Mesendoderm (in vitro differentiated cells): ENCODE measurements around the gene UFD1.

Experiments used
- DNase-seq: peaks from one replicate; pipeline ENCODE4 v3.0.0; 2013
- H2AK5ac ChIP-seq: 2 replicates; pipeline ENCODE4 v1.6.1; 2013; ENCODE audit warnings: low read length, inconsistent platforms
- H2BK120ac ChIP-seq: 2 replicates; pipeline ENCODE4 v1.6.1; 2013; ENCODE audit warnings: low read depth, mild to moderate bottlenecking, low read length, moderate library complexity, mixed read lengths
- H2BK15ac ChIP-seq: replicated peaks from 2 replicates; pipeline ENCODE4 v1.6.1; 2013; ENCODE audit warnings: low read depth, mild to moderate bottlenecking, moderate library complexity
- H2BK5ac ChIP-seq: 2 replicates; pipeline ENCODE4 v1.6.1; 2013; ENCODE audit warnings: low read length, inconsistent platforms
- H3K18ac ChIP-seq: 2 replicates; pipeline ENCODE4 v1.6.1; 2013; ENCODE audit warnings: mild to moderate bottlenecking, low read length, mixed read lengths
- H3K23ac ChIP-seq: one replicate; pipeline ENCODE4 v1.6.1; 2013; ENCODE audit warnings: low read length
- H3K27ac ChIP-seq: 2 replicates; pipeline ENCODE4 v1.5.1; 2013; ENCODE audit warnings: low read depth, mild to moderate bottlenecking, inconsistent platforms, low read length, moderate library complexity
- H3K27me3 ChIP-seq: 2 replicates; pipeline ENCODE4 v1.6.1; 2013; ENCODE audit warnings: low read length, control low read depth, mild to moderate bottlenecking, inconsistent platforms; ENCODE audit not compliant: insufficient read depth, poor library complexity
- H3K36me3 ChIP-seq: 2 replicates; pipeline ENCODE4 v1.6.1; 2013; ENCODE audit warnings: low read length, inconsistent platforms; ENCODE audit not compliant: control insufficient read depth, insufficient read depth
- H3K4ac ChIP-seq: one replicate; pipeline ENCODE4 v1.6.1; 2013; ENCODE audit warnings: low read depth, mild to moderate bottlenecking, low read length, moderate library complexity
- H3K4me1 ChIP-seq: 2 replicates; pipeline ENCODE4 v1.6.1; 2013; ENCODE audit warnings: low read depth, low read length, inconsistent platforms; ENCODE audit not compliant: control insufficient read depth
- H3K4me2 ChIP-seq: 2 replicates; pipeline ENCODE4 v1.6.1; 2013; ENCODE audit warnings: low read length
- H3K4me3 ChIP-seq: 2 replicates; pipeline ENCODE4 v1.5.1; 2013; ENCODE audit warnings: mild to moderate bottlenecking, low read length
- H3K56ac ChIP-seq: one replicate; pipeline ENCODE4 v1.6.1; 2013; ENCODE audit warnings: low read length
- H3K79me1 ChIP-seq: 2 replicates; pipeline ENCODE4 v1.6.1; 2013; ENCODE audit warnings: low read length, inconsistent platforms
- H3K79me2 ChIP-seq: 2 replicates; pipeline ENCODE4 v1.6.1; 2013; ENCODE audit warnings: mild to moderate bottlenecking, low read length; ENCODE audit not compliant: control insufficient read depth, insufficient read depth
- H3K9ac ChIP-seq: 2 replicates; pipeline ENCODE4 v1.6.1; 2013; ENCODE audit warnings: low read length, inconsistent platforms
- H4K5ac ChIP-seq: one replicate; pipeline ENCODE4 v1.6.1; 2013; ENCODE audit warnings: low read length
- H4K8ac ChIP-seq: one replicate; pipeline ENCODE4 v1.6.1; 2013; ENCODE audit warnings: low read depth, mild to moderate bottlenecking, control low read depth, low read length, moderate library complexity
- WGBS: extraction: QIAGEN DNeasy Blood & Tissue Kit; methylation state at CpG from one replicate; pipeline ENCODE4 v1.1.7; 2013; ENCODE audit warnings: low lambda C conversion rate, missing lambda C conversion rate; ENCODE audit not compliant: insufficient coverage; ENCODE audit errors: extremely low coverage; 5-methylcytosine and 5-hydroxymethylcytosine counted together

UFD1 gene

GRCh38 chr22:19522190-19522880 is 43.3 kb upstream of the UFD1 start:
- no peak overlapping the region for H2BK5ac ChIP-seq
- H3K23ac ChIP-seq: no peak overlapping the region
- no peak overlapping the region for H3K4me2 ChIP-seq
- no peak overlapping the region for H3K4me3 ChIP-seq
- peak; percentile 22 for DNase-seq
- no peaks in the 10 kb centered on the region for H3K36me3 ChIP-seq
- WGBS: no CpG with 5 or more reads among the region's 16 CpGs
- H3K79me2 ChIP-seq: no peaks in the 10 kb centered on the region
- H3K4ac ChIP-seq: no peak overlapping the region
- H3K27ac ChIP-seq: no peak overlapping the region
- H3K79me1 ChIP-seq: no peaks in the 10 kb centered on the region
- no peak overlapping the region for H4K5ac ChIP-seq
- H3K56ac ChIP-seq: no peak overlapping the region
- no peak overlapping the region for H2BK15ac ChIP-seq
- no peak overlapping the region for H2AK5ac ChIP-seq
- H3K18ac ChIP-seq: no peak overlapping the region
- H4K8ac ChIP-seq: no peak overlapping the region
- no peak overlapping the region for H2BK120ac ChIP-seq
- no peaks in the 10 kb centered on the region for H3K4me1 ChIP-seq
- no peaks in the 10 kb centered on the region for H3K27me3 ChIP-seq
- H3K9ac ChIP-seq: no peak overlapping the region

- H3K4me3 ChIP-seq: no peak overlapping the region
- H2BK15ac ChIP-seq: no peak overlapping the region
- H2AK5ac ChIP-seq: no peak overlapping the region
- no peak overlapping the region for H3K4me2 ChIP-seq
- no peak for DNase-seq
- H4K8ac ChIP-seq: no peak overlapping the region
- H3K27me3 ChIP-seq: no peaks in the 10 kb centered on the region
- H3K56ac ChIP-seq: no peak overlapping the region
- no peak overlapping the region for H3K23ac ChIP-seq
- H3K9ac ChIP-seq: no peak overlapping the region
- H3K4me1 ChIP-seq: no peaks in the 10 kb centered on the region
- no peak overlapping the region for H2BK5ac ChIP-seq
- no peaks in the 10 kb centered on the region for H3K79me1 ChIP-seq
- H3K36me3 ChIP-seq: peaks cover 1% of the 10 kb centered on the region
- H3K79me2 ChIP-seq: no peaks in the 10 kb centered on the region
- no peak overlapping the region for H4K5ac ChIP-seq
- no peak overlapping the region for H3K4ac ChIP-seq
- WGBS: no CpG with 5 or more reads among the region's 10 CpGs
- no peak overlapping the region for H3K27ac ChIP-seq
- no peak overlapping the region for H3K18ac ChIP-seq
- H2BK120ac ChIP-seq: no peak overlapping the region
Measured at GRCh38 chr22:19520566-19521305, 41.7 kb upstream of the UFD1 start.

- no peak overlapping the region for H4K5ac ChIP-seq
- H3K4me2 ChIP-seq: no peak overlapping the region
- H3K56ac ChIP-seq: no peak overlapping the region
- H3K27ac ChIP-seq: no peak overlapping the region
- H2BK120ac ChIP-seq: no peak overlapping the region
- DNase-seq: no peak
- WGBS: no CpG with 5 or more reads among the region's 6 CpGs
- H2BK5ac ChIP-seq: no peak overlapping the region
- no peak overlapping the region for H3K4me3 ChIP-seq
- no peak overlapping the region for H2BK15ac ChIP-seq
- peaks cover 1% of the 10 kb centered on the region for H3K36me3 ChIP-seq
- H3K79me1 ChIP-seq: no peaks in the 10 kb centered on the region
- H3K18ac ChIP-seq: no peak overlapping the region
- H3K4me1 ChIP-seq: no peaks in the 10 kb centered on the region
- H4K8ac ChIP-seq: no peak overlapping the region
- no peak overlapping the region for H2AK5ac ChIP-seq
- H3K79me2 ChIP-seq: no peaks in the 10 kb centered on the region
- no peak overlapping the region for H3K9ac ChIP-seq
- H3K4ac ChIP-seq: no peak overlapping the region
- no peak overlapping the region for H3K23ac ChIP-seq
- no peaks in the 10 kb centered on the region for H3K27me3 ChIP-seq
Measured at GRCh38 chr22:19520007-19520406, 41.0 kb upstream of the UFD1 start.

GRCh38 chr22:19519041-19519926 is 40.3 kb upstream of the UFD1 start:
- Histone ChIP-seq H4K8ac (no peak overlapping the region), H3K4me1 (no peaks in the 10 kb centered on the region), H3K23ac (no peak overlapping the region), H3K27ac (no peak overlapping the region), H2BK15ac (no peak overlapping the region), H3K18ac (no peak overlapping the region), H3K4ac (no peak overlapping the region), H2BK5ac (no peak overlapping the region), H3K4me2 (no peak overlapping the region), H3K36me3 (peaks cover 1% of the 10 kb centered on the region), H2AK5ac (no peak overlapping the region), H3K79me1 (no peaks in the 10 kb centered on the region), H3K79me2 (no peaks in the 10 kb centered on the region), H3K27me3 (no peaks in the 10 kb centered on the region), H2BK120ac (no peak overlapping the region), H3K56ac (no peak overlapping the region), H4K5ac (no peak overlapping the region), H3K4me3 (no peak overlapping the region), H3K9ac (no peak overlapping the region)
- WGBS: no CpG with 5 or more reads among the region's 17 CpGs
- no peak for DNase-seq

- no peak overlapping the region for H2BK5ac ChIP-seq
- no peak overlapping the region for H2BK120ac ChIP-seq
- no peak overlapping the region for H3K9ac ChIP-seq
- H3K18ac ChIP-seq: no peak overlapping the region
- no peak overlapping the region for H2AK5ac ChIP-seq
- H4K5ac ChIP-seq: no peak overlapping the region
- peaks cover 1% of the 10 kb centered on the region for H3K36me3 ChIP-seq
- no peak overlapping the region for H3K23ac ChIP-seq
- H2BK15ac ChIP-seq: no peak overlapping the region
- H3K27me3 ChIP-seq: no peaks in the 10 kb centered on the region
- H3K79me1 ChIP-seq: no peaks in the 10 kb centered on the region
- no peak overlapping the region for H3K4ac ChIP-seq
- H3K79me2 ChIP-seq: no peaks in the 10 kb centered on the region
- no peak for DNase-seq
- H3K4me3 ChIP-seq: no peak overlapping the region
- no peaks in the 10 kb centered on the region for H3K4me1 ChIP-seq
- no peak overlapping the region for H3K27ac ChIP-seq
- no peak overlapping the region for H3K56ac ChIP-seq
- no CpG with 5 or more reads among the region's 10 CpGs for WGBS
- no peak overlapping the region for H4K8ac ChIP-seq
- H3K4me2 ChIP-seq: no peak overlapping the region
Measured at GRCh38 chr22:19518635-19519034, 39.6 kb upstream of the UFD1 start.
